ENCODE measurements around the gene GPX4.

The GPX4 gene

GRCh38 chr19:1135454-1135853 lies 31.7 kb downstream of the GPX4 start:
- DNase-seq = no peak

DNA sequence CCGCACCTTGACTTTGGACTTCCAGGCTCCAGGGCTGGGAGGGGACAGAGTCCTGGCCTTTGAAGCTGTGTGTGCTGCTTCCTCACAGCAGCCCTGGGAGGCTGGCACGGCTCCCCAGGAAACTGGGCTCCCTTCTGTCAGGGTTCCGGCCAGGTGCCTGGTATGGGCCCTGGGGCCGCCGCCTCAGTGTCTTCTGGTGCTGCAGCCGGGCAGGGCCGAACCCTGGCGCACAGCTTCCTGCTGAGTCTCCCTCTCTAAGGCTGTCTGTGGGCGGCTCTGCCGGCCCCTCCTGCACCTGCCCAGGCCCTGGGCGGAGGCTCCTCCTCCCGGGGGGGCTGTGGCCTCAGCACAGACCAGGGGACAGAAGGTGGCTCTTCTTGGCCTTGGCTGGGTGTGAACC lies 32.4 kb downstream of the GPX4 start:
- DNase-seq = no peak

DNA sequence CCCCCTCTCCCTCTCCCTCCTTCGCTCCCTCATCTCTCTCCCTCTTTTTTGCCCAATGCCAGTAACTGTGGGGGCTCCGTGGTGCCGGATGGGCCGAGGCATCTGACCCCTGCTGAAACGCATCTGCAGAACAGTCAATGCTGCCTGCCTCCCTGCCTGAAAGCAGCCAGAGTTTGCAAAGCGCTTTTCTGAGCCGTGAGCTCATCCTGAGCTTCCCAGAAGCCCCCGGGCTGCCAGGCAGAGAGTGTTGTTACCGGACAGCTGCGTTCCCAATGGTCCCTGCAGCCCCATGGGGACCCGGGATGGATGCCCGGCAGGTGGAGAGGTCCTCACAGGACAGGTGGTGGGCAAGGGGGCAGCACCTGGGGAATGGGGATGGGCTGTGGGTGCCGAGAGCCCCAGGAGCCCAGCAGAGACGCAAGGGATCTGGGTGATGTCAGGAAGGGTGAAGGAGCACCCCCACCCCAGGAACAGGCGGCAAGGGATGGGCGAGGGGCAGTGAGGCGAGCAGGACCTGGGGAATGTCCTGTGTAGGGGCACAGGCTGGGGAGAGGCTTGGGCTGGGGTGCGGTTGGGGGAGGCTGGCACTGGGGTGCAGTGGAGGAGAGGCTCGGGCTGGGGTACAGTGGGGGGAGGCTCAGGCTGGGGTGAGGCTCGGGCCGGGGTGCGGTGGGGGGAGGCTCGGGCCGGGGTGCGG lies 33.0 kb downstream of the GPX4 start:
- DNase-seq = no peak

- DNase-seq = no peak
Measured at GRCh38 chr19:1138121-1138520, 34.3 kb downstream of the GPX4 start.

DNA sequence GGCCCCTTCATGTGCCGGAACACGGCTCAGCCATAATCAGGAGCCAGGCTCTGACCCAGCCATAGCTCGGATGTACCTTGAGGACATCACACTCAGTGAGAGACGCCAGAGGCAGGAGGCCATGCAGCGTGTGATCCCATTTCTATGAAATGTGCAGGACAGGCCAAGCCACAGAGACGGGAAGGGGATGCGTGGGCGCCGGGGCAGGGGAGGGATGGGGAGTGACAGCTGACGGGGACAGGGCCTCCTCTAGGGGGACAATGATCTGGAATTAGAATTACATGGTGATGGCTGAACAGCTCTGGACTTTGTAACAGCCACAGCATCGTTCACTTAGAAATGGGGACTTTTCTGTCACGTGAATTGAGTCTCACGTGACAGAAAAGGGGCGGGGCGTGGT lies 35.3 kb downstream of the GPX4 start:
- no peak for DNase-seq

GRCh38 chr19:1140272-1141027 lies 36.7 kb downstream of the GPX4 start:
- no peak for DNase-seq

DNA sequence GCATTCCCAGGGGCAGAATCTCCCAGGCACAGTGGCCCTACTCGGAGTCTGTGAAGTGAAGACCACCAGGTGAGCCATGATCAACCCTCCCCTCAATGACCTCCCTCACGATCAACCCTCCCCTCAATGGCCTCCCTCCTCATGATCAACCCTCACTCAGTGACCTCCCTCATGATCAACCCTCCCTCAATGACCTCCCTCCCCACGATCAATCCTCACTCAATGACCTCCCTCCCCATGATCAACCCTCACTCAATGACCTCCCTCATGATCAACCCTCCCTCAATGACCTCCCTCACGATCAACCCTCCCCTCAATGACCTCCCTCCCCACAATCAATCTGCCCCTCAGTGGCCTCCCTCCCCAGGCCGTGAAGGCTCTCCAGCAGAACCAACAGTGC lies 38.1 kb downstream of the GPX4 start:
- DNase-seq = no peak

DNA sequence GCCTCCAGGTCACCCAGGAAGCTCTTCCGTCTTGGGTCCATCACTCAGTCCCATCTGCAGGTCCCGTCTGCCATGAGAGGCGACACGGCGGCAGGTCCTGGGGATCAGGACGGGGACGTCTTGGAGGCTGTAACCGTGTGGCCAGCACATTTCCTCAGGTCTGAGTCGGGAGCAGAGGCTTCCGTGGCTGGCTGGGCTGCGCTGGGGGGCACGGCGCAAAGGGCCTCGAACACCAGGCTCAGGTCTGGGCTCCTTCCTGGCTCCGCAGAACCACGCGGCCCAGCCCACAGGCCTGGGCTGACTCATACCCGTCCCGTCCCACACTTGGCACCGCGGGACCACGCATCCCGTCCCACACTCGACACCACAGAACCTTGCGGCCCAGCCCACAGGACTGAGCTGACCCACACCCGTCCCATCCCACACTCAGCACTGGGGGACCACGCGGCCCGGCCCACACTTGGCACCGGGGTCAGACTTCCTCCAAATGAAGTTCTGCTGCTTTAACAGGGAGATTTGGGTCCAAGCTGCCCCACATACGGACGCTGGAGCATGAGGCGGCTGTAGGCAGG lies 40.1 kb downstream of the GPX4 start:
- no peak for DNase-seq

DNA sequence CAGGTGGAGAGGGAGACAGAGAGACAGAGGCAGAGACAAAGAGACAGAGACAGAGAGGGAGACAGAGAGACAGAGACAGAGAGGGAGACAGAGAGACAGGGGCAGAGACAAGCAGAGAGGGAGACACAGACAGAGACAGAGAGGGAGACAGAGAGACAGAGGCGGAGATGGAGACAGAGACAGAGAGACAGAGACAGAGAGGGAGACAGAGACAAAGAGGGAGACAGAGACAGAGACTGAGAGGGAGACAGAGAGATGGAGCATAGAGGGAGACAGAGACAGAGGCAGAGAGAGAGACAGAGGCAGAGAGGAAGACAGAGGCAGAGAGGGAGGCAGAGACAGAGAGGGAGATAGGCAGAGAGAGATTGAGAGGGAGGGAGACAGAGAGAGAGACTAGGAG lies 40.9 kb downstream of the GPX4 start:
- DNase-seq = no peak

DNA sequence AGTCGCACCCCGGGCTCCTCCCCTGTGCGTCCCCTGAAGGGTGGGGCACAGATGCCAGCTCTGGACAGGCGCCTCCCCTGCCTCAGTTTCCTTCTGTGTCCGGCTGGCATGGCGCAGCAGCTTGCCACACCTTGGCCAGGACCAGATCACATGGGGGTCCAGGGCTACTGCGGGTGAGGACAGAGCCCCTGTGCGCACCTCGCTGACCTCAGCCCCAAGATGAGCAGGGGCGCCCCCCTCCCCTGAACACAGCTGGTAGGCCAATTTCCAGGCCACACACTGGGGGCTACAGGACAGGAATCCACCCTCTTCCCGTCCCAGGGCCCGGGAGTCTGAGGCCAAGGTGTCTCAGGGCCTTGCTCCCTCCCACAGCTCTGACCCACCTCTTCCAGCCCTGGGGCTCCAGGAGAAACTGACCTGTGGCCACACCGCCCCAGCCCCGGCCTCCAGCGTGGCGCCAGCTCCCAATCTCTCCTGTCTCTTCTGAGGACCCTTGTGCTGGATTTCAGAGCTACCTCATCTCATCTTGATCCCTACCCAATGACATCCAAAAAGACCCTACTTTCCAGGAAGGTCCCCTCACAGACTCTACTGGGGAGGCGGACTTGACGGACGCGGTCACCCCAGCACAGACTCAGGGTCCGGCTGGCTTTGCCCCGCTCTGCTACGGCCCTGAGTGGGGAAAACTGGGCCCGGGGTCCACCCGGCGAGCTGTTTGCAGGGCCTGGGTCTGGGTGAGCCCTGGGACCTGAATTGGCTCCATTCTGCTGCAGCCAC lies 42.0 kb downstream of the GPX4 start:
- no peak for DNase-seq

DNA sequence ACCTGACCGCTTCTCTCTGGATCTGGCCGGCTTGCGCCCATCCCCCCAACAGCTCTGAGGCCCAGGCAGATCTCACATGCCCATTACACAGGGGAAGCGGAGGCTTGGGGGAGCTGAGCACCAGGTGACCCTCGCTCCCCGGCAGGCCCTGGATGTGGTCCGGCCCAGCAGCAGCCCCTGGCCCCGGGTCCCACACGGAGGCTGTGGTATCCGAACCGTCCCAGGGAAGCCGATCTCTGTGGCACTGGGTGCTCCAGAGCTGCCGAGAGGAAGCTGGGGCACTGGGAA lies 42.6 kb downstream of the GPX4 start:
- DNase-seq = no peak

GRCh38 chr19:1146858-1147780 lies 43.3 kb downstream of the GPX4 start:
- DNase-seq = no peak

- no peak for DNase-seq
Measured at GRCh38 chr19:1147934-1148549, 44.2 kb downstream of the GPX4 start.

DNA sequence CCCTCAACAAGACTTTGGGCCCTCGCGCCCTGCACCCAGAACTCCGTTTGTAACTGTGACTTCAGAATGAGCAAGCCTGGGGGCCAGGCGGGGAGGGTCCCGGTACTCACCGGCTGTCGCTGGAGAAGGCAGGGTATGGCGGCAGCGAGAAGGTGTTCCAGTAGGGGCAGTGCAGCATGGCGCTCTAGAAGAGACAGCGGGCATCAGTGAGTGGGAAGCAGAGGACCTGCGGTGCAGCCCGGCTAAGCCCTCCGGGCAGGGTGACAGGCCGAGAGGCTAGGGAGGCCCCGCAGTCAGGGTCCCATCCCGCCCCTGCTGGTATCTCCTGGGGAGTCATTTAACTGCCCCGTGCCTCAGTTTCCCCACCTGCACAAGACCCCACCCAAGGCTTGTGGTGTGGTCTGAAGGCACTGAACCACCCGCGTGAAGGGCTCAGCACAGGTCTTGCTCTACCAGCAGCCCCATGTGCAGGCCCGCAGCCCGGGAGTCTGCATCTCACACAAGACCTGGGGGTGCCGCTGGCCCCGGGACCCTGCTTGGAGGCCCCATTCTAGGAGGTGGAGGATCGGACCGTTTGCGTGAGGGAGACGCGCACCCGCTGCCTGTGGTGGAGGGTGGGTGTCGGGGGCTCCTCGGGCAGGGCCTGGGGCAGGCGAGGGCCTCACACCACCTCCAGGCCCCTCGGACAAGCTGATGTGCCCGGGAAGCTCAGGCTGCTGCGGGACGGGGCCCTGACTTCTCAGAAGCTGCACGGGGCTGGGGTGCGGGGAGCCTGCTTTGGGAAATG lies 45.7 kb downstream of the GPX4 start:
- no peak for DNase-seq

GRCh38 chr19:1150333-1151036 lies 46.7 kb downstream of the GPX4 start:
- no peak for DNase-seq

DNA sequence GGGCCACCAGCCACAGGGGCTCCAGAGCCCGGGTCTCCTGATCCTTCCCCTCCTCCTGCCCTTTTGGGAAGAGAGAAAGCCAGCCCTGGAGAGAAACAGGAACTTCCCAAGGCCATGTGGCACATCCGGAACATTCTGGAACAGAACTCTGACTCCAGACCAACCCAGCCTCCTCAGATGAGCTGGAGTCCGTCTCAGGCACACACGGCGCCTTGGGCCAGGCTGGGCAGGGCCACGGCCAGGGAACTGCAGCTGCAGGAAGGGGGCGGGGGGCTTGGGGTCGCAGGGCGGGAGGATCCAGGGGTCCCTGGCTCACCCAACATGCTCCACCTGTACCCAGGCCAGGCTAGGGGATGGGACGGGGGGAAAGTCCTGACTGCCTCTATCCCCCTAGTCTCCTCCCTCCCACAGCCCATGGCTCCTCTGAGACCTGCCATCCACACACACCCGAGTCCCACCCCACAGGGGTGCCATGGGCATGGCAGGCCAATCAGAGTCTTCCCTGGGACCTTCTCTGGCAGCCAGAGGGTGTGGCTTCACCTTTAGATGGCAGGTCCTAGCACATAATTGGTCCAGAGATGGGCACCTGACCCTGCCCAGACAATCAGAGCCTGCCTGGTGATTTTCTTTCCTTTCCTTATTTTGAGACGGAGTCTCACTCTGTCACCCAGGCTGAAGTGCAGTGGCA lies 47.4 kb downstream of the GPX4 start:
- no peak for DNase-seq

DNA sequence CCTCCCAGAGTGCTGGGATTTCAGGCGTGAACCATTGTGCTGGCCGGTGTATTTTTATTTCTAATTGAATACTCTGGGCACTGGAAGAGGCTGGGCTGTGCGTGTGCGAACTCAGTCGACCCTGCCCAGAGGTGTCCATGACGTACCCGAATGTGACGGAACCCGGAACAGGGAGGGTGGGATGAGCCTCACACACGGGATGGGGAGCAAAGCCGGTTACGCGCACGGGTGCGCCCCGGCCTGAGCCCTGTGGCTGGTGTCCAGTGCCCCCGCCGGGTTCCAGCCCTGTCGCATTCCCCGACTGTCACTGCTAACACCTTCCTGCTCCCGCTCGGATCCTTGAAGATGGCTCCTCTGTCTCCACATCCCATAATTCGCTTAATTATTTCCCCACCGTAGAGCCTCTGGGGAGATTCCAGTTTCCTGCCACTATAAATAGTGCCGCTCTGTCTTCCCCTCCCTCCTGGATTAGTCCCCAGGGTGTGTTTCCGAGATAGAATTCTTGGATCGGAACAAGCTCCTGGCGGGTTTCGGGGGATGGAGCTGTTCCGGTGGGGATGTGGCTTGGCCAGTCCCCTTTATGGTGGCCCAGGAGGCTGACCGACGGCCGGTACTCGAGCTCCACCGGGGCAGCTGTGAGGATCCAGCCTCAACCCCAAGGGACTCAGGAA lies 48.3 kb downstream of the GPX4 start:
- no peak for DNase-seq

GRCh38 chr19:1153891-1154730 lies 50.3 kb downstream of the GPX4 start:
- no peak for DNase-seq
